Common myeloid progenitor, CD34-positive (primary cell): ENCODE data around the gene MARCHF7.

ENCODE experiments used
- CTCF ChIA-PET: fragments of 350-600 bp; sonication (Branson Sonifier 250); formaldehyde crosslinking; loops from one replicate; lab custom pipeline; 2021; ENCODE audit warnings: antibody characterized with exemption; lab: Charles Lee
- POLR2A ChIA-PET: fragments of 350-600 bp; sonication (Branson Sonifier 250); formaldehyde crosslinking; loops from one replicate; lab custom pipeline; 2021; ENCODE audit warnings: antibody characterized with exemption; lab: Charles Lee
- DNase-seq, 3 donors: peaks; one replicate each; pipeline versions ENCODE4 v3.0.0 to v3.0.0-alpha.2; 2013
- H3K27ac ChIP-seq, 2 experiments: 1 replicate in 1 of 2; 2 replicates in 1 of 2; pipeline ENCODE4 v1.7.0; 2013; ENCODE audit warnings: inconsistent platforms in 2 of 2, low read length in 2 of 2, mild to moderate bottlenecking in 2 of 2, low read depth in 1 of 2, moderate library complexity in 1 of 2; ENCODE audit not compliant: severe bottlenecking in 2 of 2, insufficient read depth in 1 of 2, poor library complexity in 1 of 2
- H3K27me3 ChIP-seq, 5 experiments: replicated peaks in 2 of 5; 1 replicate in 3 of 5; 2 replicates in 2 of 5; pipeline versions ENCODE4 v1.6.1 to v1.7.0; 2013; ENCODE audit warnings: low read length in 4 of 5, mild to moderate bottlenecking in 2 of 5, moderate library complexity in 2 of 5, inconsistent platforms in 1 of 5; ENCODE audit not compliant: insufficient read depth in 5 of 5, control insufficient read depth in 4 of 5
- H3K36me3 ChIP-seq, 4 experiments: 1 replicate in 2 of 4; 2 replicates in 2 of 4; pipeline versions ENCODE4 v1.6.1 to v1.7.0; 2013; ENCODE audit warnings: low read length in 3 of 4, control low read depth in 1 of 4, mild to moderate bottlenecking in 1 of 4; ENCODE audit not compliant: control insufficient read depth in 4 of 4, insufficient read depth in 4 of 4
- H3K4me1 ChIP-seq, 4 experiments: 1 replicate in 3 of 4; 2 replicates in 1 of 4; pipeline versions ENCODE4 v1.6.1 to v1.7.1; 2013; ENCODE audit warnings: low read length in 3 of 4, mild to moderate bottlenecking in 3 of 4, control low read depth in 1 of 4, inconsistent platforms in 1 of 4, moderate library complexity in 1 of 4; ENCODE audit not compliant: control insufficient read depth in 4 of 4, insufficient read depth in 4 of 4; ENCODE audit errors: control extremely low read depth in 1 of 4
- H3K4me3 ChIP-seq, 7 experiments: 1 replicate in 4 of 7; 2 replicates in 3 of 7; pipeline versions ENCODE4 v1.5.1 to v1.7.0; 2013; ENCODE audit warnings: mild to moderate bottlenecking in 7 of 7, low read length in 6 of 7, moderate library complexity in 6 of 7, inconsistent platforms in 2 of 7, low read depth in 2 of 7, control low read depth in 1 of 7; ENCODE audit not compliant: insufficient read depth in 4 of 7, control insufficient read depth in 1 of 7; ENCODE audit errors: extremely low read depth in 1 of 7
- H3K9me3 ChIP-seq, 5 experiments: 1 replicate in 4 of 5; 2 replicates in 1 of 5; pipeline versions ENCODE4 v1.6.1 to v1.7.1; 2013; ENCODE audit warnings: low read length in 4 of 5, mild to moderate bottlenecking in 2 of 5, inconsistent platforms in 1 of 5, low read depth in 1 of 5, moderate library complexity in 1 of 5; ENCODE audit not compliant: control insufficient read depth in 4 of 5, insufficient read depth in 2 of 5; ENCODE audit errors: control extremely low read depth in 1 of 5
- WGBS: methylation state at CpG from one replicate; pipeline ENCODE4 v1.1.5; 2013; ENCODE audit not compliant: insufficient coverage; 5-methylcytosine and 5-hydroxymethylcytosine counted together

MARCHF7 gene

GRCh38 chr2:159694500-159695040, 17.7 kb upstream of the MARCHF7 start:
- H3K27ac ChIP-seq = no peak overlapping the region
- no peak overlapping the region for H3K4me3 ChIP-seq
- H3K9me3 ChIP-seq = peaks cover 0 to 9% (median 2%) of the 10 kb centered on the region in 5 experiments
- peaks cover 0 to 2% (median 0%) of the 10 kb centered on the region in 4 experiments for H3K36me3 ChIP-seq
- ChIA-PET POLR2A (interaction anchor here (0.6 kb wide), 1 partner anchor 43 kb away, joined by 3 read pairs; no protein-coding TSS in a partner anchor), CTCF (no interaction called here)
- no peaks in the 10 kb centered on the region for H3K27me3 ChIP-seq
- peaks cover 0 to 6% (median 2%) of the 10 kb centered on the region in 4 experiments for H3K4me1 ChIP-seq
- no peak for DNase-seq
- no CpG with 5 or more reads among the region's 1 CpG for WGBS

- peaks cover 0 to 2% (median 0%) of the 10 kb centered on the region in 4 experiments for H3K36me3 ChIP-seq
- no peaks in the 10 kb centered on the region for H3K27me3 ChIP-seq
- peak overlapping the region in 2 of 7 experiments; percentile 3 to 17 for H3K4me3 ChIP-seq
- ChIA-PET POLR2A (interaction anchor here (1.4 kb wide), 1 partner anchor 16 kb away, joined by 4 read pairs; the partner anchor contains the start of gene MARCHF7), CTCF (no interaction called here)
- no peak overlapping the region for H3K27ac ChIP-seq
- peaks cover 0 to 9% (median 2%) of the 10 kb centered on the region in 5 experiments for H3K9me3 ChIP-seq
- peak in 2 of 3 donors; percentile 53 to 65 for DNase-seq
- 100% methylated on average over 2 of the region's 4 CpGs for WGBS
- peaks cover 0 to 6% (median 2%) of the 10 kb centered on the region in 4 experiments for H3K4me1 ChIP-seq
Measured at GRCh38 chr2:159695795-159696448, 16.4 kb upstream of the MARCHF7 start.

- ChIA-PET CTCF (interaction anchor here (0.8 to 1.7 kb wide), 4 partner anchors 9 to 146 kb away, joined by 3 to 6 read pairs (median 4); partner anchors contain the start of gene MARCHF7), POLR2A (interaction anchor here (0.6 kb wide), 2 partner anchors 9 to 142 kb away, joined by 3 to 4 read pairs; partner anchors contain the start of gene MARCHF7)
- no peak overlapping the region for H3K27ac ChIP-seq
- H3K9me3 ChIP-seq = no peaks in the 10 kb centered on the region
- peaks cover 0 to 3% (median 0%) of the 10 kb centered on the region in 4 experiments for H3K36me3 ChIP-seq
- no peak for DNase-seq
- 93% methylated on average over 3 of the region's 5 CpGs for WGBS
- H3K4me1 ChIP-seq = peaks cover 0 to 9% (median 0%) of the 10 kb centered on the region in 4 experiments
- no peak overlapping the region for H3K4me3 ChIP-seq
- no peaks in the 10 kb centered on the region for H3K27me3 ChIP-seq
Measured at GRCh38 chr2:159703491-159703890, 8.8 kb upstream of the MARCHF7 start.

GRCh38 chr2:159706385-159706980, 5.8 kb upstream of the MARCHF7 start:
- peaks cover 7 to 20% (median 10%) of the 10 kb centered on the region in 4 experiments for H3K4me1 ChIP-seq
- CTCF ChIA-PET = interaction anchor here (0.9 kb wide), 1 partner anchor 150 kb away, joined by 3 read pairs; no protein-coding TSS in a partner anchor
- peaks cover 0 to 2% (median 0%) of the 10 kb centered on the region in 4 experiments for H3K36me3 ChIP-seq
- 100% methylated on average over 1 of the region's 10 CpGs for WGBS
- no peaks in the 10 kb centered on the region for H3K27me3 ChIP-seq
- no peaks in the 10 kb centered on the region for H3K9me3 ChIP-seq
- POLR2A ChIA-PET = no interaction called here
- peak in 1 of 3 donors; percentile 25 for DNase-seq
- H3K4me3 ChIP-seq = no peak overlapping the region
- H3K27ac ChIP-seq = no peak overlapping the region

- no peak overlapping the region for H3K27ac ChIP-seq
- ChIA-PET POLR2A (interaction anchor here (0.5 kb wide), 1 partner anchor 165 kb away, joined by 3 read pairs; no protein-coding TSS in a partner anchor), CTCF (interaction anchor here (1.3 kb wide), 1 partner anchor 9 kb away, joined by 4 read pairs; no protein-coding TSS in a partner anchor)
- H3K27me3 ChIP-seq = no peaks in the 10 kb centered on the region
- DNase-seq = no peak
- 100% methylated on average over 4 of the region's 5 CpGs for WGBS
- peaks cover 0 to 2% (median 0%) of the 10 kb centered on the region in 4 experiments for H3K36me3 ChIP-seq
- H3K9me3 ChIP-seq = no peaks in the 10 kb centered on the region
- H3K4me1 ChIP-seq = peaks cover 7 to 23% (median 12%) of the 10 kb centered on the region in 4 experiments
- no peak overlapping the region for H3K4me3 ChIP-seq
Measured at GRCh38 chr2:159708066-159708760, 4.1 kb upstream of the MARCHF7 start.

- H3K9me3 ChIP-seq = no peaks in the 10 kb centered on the region
- peaks cover 19 to 38% (median 27%) of the 10 kb centered on the region in 4 experiments for H3K4me1 ChIP-seq
- peaks cover 0 to 10% (median 5%) of the 10 kb centered on the region in 4 experiments for H3K36me3 ChIP-seq
- H3K4me3 ChIP-seq = peak overlapping the region in 4 of 7 experiments; percentile 34 to 99 (median 94)
- H3K27me3 ChIP-seq = no peaks in the 10 kb centered on the region
- 7% methylated on average over 2 of the region's 5 CpGs for WGBS
- ChIA-PET POLR2A (no interaction called here), CTCF (interaction anchor here (1.0 to 1.3 kb wide), 2 partner anchors 12 to 13 kb away, joined by 3 read pairs; no protein-coding TSS in a partner anchor)
- peak in 1 of 3 donors; percentile 43 for DNase-seq
- peak overlapping the region; percentile 98 for H3K27ac ChIP-seq
Measured at GRCh38 chr2:159710601-159711180, 1.6 kb upstream of the MARCHF7 start.
